GM21447 (cell line): ENCODE results near the gene PTPRK.

Experiments
- ATAC-seq: cut with Tn5 transposase; IDR thresholded peaks from one replicate; pipeline ENCODE4 v1.9.1; 2021; ENCODE audit not compliant: unreplicated experiment

The PTPRK gene

GRCh38 chr6:128252341-128253176 is 267.8 kb downstream of the PTPRK start:
- no peak for ATAC-seq

- no peak for ATAC-seq
Observed at GRCh38 chr6:128251445-128252340, 268.7 kb downstream of the PTPRK start.

- no peak for ATAC-seq
Observed at GRCh38 chr6:128250370-128251070, 269.9 kb downstream of the PTPRK start.

GRCh38 chr6:128249429-128249828 is 271.0 kb downstream of the PTPRK start:
- no peak for ATAC-seq

GRCh38 chr6:128246472-128247260 is 273.7 kb downstream of the PTPRK start:
- no peak for ATAC-seq

- no peak for ATAC-seq
Observed at GRCh38 chr6:128244751-128245405, 275.5 kb downstream of the PTPRK start.

- no peak for ATAC-seq
Observed at GRCh38 chr6:128242765-128243403, 277.5 kb downstream of the PTPRK start.

GRCh38 chr6:128241216-128241615 is 279.2 kb downstream of the PTPRK start:
- ATAC-seq: no peak

GRCh38 chr6:128240024-128240428 is 280.4 kb downstream of the PTPRK start:
- ATAC-seq: peak; percentile 79

GRCh38 chr6:128239146-128239545 is 281.3 kb downstream of the PTPRK start:
- no peak for ATAC-seq

- no peak for ATAC-seq
Observed at GRCh38 chr6:128238225-128238624, 282.2 kb downstream of the PTPRK start.

GRCh38 chr6:128235556-128235955 is 284.8 kb downstream of the PTPRK start:
- ATAC-seq: no peak

- ATAC-seq: no peak
Observed at GRCh38 chr6:128233531-128233930, 286.9 kb downstream of the PTPRK start.

- no peak for ATAC-seq
Observed at GRCh38 chr6:128230267-128230989, 290.0 kb downstream of the PTPRK start.

- no peak for ATAC-seq
Observed at GRCh38 chr6:128225612-128226011, 294.8 kb downstream of the PTPRK start.

GRCh38 chr6:128216917-128217316 is 303.5 kb downstream of the PTPRK start:
- ATAC-seq: no peak

GRCh38 chr6:128209771-128210170 is 310.6 kb downstream of the PTPRK start:
- no peak for ATAC-seq

- ATAC-seq: no peak
Observed at GRCh38 chr6:128208851-128209580, 311.4 kb downstream of the PTPRK start.
